ENCODE measurements around the gene NXF2.
"Not testable (repeated sequence)": the region's sequence is repeated elsewhere in the genome, so short reads cannot be mapped to it uniquely, and the experiment has no call there.

The NXF2 gene, protein sequence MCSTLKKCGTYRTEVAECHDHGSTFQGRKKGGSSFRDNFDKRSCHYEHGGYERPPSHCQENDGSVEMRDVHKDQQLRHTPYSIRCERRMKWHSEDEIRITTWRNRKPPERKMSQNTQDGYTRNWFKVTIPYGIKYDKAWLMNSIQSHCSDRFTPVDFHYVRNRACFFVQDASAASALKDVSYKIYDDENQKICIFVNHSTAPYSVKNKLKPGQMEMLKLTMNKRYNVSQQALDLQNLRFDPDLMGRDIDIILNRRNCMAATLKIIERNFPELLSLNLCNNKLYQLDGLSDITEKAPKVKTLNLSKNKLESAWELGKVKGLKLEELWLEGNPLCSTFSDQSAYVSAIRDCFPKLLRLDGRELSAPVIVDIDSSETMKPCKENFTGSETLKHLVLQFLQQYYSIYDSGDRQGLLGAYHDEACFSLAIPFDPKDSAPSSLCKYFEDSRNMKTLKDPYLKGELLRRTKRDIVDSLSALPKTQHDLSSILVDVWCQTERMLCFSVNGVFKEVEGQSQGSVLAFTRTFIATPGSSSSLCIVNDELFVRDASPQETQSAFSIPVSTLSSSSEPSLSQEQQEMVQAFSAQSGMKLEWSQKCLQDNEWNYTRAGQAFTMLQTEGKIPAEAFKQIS

GRCh38 chrX:102246893-102247292, at the start of gene NXF2:
Gene NXF2 (plus strand): TSS chrX:102247167. CDS start chrX:102307079, 59,912 bp downstream.
- DNase-seq = not testable (repeated sequence)

DNA sequence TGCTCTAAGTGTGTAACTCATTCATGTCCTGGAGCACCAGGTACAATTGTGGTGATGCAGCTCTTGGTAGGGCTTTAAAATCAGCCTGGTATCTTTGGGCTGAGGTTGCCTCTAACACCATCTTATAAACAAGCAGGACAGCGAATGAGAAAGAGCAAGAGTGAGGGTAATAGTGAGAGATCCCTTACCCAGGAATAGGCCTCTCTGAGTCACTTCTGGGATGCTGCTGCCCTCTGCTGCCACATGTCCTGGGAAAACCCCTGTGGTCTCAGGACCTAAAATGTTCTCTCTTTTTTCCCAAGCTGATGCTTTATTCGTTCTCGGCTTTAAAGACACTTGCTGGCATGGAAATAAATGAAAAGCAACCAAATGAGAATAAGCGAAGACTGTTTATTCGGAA, 39.0 kb upstream of the NXF2 start:
- DNase-seq = not testable (repeated sequence)

DNA sequence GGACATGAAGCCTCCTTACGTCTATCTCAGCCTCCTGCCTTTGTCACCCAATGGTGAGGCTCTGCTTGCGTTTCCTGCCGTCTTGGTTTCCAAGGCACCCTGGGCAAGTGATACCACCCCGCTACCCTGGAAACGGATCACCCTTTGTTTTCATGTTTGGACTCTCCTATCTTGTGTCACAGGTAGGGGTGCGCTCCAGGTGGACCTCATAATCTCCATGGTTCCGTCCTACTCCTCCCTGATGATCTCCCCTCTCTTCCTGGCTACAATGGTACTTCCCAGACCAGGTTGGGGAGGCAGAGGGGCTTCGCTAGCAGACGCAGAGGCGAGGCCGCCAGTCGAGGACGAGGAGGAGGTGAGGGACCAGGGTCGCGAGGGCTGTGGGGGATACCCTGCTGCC, 32.0 kb upstream of the NXF2 start, which contains the start of gene TCP11X1:
Gene TCP11X1, plus strand, starts transcription at position 316 of the 400 bp plus-strand sequence.
- not testable (repeated sequence) for DNase-seq

GRCh38 chrX:102216497-102216896, 30.5 kb upstream of the NXF2 start:
- not testable (repeated sequence) for DNase-seq

DNA sequence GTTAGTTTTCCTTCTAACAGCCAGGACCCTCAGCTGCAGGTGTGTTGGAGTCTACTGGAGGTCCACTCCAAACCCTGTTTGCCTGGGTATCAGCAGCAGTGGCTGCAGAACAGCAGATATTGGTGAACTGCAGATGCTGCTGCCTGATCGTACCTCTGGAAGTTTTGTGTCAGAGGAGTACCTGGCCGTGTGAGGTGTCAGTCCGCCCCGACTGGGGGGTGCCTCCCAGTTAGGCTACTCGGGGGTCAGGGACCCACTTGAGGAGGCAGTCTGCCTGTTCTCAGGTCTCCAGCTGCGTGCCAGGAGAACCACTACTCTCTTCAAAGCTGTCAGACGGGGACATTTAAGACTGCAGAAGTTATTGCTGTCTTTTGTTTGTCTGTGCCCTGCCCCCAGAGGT, 11.3 kb upstream of the NXF2 start:
- DNase-seq = not testable (repeated sequence)

DNA sequence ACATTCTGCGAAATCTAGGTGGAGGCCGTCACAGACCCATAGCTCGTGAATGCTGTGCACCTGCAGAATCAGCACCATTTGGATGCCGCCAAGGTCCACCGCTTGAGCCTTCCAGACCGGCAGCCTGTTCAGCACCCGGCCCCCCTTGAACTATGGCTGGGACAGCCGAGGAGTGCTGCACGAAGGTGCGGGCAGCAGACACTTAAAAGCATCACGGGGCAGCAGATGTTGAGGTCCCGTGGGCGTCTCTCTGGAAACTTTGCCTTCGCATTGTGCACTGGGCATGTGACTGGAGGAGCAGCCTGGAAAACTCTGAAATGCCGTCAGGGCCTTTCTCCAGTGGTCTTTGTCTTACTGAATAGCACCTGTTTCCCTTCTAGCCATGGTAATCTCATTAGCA, 6.7 kb upstream of the NXF2 start:
- not testable (repeated sequence) for DNase-seq

- not testable (repeated sequence) for DNase-seq
These were observed 25.3 kb downstream of the NXF2 start for GRCh38 chrX:102272231-102272630.

DNA sequence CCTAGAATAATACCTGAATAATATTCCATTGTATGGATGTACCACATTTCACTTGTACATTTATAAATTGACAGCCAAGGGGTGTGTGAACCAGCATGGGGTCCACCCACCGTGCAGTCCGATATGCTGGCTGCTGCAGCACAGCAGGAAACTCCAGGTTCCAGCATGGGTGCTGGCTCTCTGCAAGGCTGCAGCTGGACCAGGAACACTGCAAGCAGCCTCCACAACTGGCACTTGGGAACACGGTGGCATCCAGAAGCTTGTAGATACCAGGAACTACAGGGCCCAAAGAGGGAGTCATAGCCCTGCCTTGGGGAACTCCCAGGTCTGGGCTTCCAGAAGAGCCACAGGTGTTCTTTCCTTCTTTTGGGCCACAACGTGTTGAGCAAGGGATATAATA, 91.2 kb downstream of the NXF2 start:
- DNase-seq = no peak

- no peak for DNase-seq
These were observed 92.6 kb downstream of the NXF2 start for GRCh38 chrX:102339312-102340298.

GRCh38 chrX:102341867-102342266, 94.9 kb downstream of the NXF2 start:
- DNase-seq = no peak

DNA sequence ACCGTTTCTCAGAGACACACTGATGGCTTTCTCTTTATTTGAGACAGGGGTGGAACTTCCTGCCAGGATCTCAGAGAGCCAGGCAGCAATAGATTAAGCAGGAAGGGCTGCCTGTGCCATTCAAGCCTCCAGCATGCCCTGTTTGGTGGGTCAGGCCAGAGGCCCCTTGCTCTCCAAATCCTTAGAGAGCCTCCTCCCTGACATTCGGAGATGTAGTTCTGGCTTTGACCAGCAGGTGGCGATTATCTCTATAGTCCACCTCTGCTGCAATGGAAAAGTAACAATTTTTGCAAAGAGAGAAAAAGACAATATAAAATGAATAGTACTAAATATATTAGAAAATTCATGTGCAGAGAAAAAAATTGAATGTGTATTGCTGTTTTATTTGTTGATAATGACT, 98.9 kb downstream of the NXF2 start:
- DNase-seq = no peak

All from NCI-H2081 treated with DMSO at 0.1 percent for 48 hours (cell line).